ENCODE measurements around the gene CMTM5.

DNA sequence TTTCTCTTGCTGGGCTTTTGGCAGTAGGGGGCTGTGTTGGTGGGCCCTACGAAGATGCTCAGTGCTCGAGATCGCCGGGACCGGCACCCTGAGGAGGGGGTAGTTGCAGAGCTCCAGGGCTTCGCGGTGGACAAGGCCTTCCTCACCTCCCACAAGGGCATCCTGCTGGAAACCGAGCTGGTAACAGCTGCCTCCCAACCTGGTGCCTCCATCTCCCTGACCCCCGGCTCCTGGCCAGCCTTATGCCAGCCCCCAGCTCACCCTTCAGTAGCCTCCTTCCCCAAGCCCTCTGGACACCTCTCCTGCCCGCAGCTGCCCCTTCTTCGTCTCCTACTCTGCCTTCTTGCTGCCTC lies 328 bp downstream of the CMTM5 start:
- TF ChIP-seq, protein P1, sequence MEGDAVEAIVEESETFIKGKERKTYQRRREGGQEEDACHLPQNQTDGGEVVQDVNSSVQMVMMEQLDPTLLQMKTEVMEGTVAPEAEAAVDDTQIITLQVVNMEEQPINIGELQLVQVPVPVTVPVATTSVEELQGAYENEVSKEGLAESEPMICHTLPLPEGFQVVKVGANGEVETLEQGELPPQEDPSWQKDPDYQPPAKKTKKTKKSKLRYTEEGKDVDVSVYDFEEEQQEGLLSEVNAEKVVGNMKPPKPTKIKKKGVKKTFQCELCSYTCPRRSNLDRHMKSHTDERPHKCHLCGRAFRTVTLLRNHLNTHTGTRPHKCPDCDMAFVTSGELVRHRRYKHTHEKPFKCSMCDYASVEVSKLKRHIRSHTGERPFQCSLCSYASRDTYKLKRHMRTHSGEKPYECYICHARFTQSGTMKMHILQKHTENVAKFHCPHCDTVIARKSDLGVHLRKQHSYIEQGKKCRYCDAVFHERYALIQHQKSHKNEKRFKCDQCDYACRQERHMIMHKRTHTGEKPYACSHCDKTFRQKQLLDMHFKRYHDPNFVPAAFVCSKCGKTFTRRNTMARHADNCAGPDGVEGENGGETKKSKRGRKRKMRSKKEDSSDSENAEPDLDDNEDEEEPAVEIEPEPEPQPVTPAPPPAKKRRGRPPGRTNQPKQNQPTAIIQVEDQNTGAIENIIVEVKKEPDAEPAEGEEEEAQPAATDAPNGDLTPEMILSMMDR (IDR thresholded peaks at IDR 0.05) = no peak
- TF ChIP-seq POLR2AphosphoS5 (IDR thresholded peaks at IDR 0.05; ENCODE audit: low read depth, low read length) (no peak), SIN3A (IDR thresholded peaks at IDR 0.05; ENCODE audit: borderline replicate concordance, insufficient read depth, low read depth, low read length) (no peak), TCF7L2 (IDR thresholded peaks at IDR 0.05; ENCODE audit: low read depth, low read length) (no peak)
- TF ChIP-seq, protein P2, sequence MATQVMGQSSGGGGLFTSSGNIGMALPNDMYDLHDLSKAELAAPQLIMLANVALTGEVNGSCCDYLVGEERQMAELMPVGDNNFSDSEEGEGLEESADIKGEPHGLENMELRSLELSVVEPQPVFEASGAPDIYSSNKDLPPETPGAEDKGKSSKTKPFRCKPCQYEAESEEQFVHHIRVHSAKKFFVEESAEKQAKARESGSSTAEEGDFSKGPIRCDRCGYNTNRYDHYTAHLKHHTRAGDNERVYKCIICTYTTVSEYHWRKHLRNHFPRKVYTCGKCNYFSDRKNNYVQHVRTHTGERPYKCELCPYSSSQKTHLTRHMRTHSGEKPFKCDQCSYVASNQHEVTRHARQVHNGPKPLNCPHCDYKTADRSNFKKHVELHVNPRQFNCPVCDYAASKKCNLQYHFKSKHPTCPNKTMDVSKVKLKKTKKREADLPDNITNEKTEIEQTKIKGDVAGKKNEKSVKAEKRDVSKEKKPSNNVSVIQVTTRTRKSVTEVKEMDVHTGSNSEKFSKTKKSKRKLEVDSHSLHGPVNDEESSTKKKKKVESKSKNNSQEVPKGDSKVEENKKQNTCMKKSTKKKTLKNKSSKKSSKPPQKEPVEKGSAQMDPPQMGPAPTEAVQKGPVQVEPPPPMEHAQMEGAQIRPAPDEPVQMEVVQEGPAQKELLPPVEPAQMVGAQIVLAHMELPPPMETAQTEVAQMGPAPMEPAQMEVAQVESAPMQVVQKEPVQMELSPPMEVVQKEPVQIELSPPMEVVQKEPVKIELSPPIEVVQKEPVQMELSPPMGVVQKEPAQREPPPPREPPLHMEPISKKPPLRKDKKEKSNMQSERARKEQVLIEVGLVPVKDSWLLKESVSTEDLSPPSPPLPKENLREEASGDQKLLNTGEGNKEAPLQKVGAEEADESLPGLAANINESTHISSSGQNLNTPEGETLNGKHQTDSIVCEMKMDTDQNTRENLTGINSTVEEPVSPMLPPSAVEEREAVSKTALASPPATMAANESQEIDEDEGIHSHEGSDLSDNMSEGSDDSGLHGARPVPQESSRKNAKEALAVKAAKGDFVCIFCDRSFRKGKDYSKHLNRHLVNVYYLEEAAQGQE (IDR thresholded peaks at IDR 0.05; ENCODE audit: insufficient read depth in 1 of 2, low read depth in 2 of 2, low read length in 1 of 2) = no peak
